ENCODE measurements around the gene FBXW5. TPM values are rescaled to one million over a fixed set of nuclear protein-coding genes. Genes with fewer than 3 reads are reported as not detected.

The FBXW5 gene
- total and polyA plus RNA-seq, 2 donors (not counting 3 experiments of a cell fraction or from before 2014, with no cell fraction given) = 97.3 to 151 TPM

GRCh38 chr9:136955202-136955942 lies 10.8 kb upstream of the FBXW5 start:
- BruUV-seq (replicated peaks) = no TSS peak
- H3K9ac ChIP-seq (replicated peaks; ENCODE audit: extremely low read depth, insufficient read depth, low read length) = no peak overlapping the region
- no peaks in the 10 kb centered on the region for H3K27me3 ChIP-seq (ENCODE audit: control insufficient read depth in 2 of 2, insufficient read depth in 2 of 2, low read length in 2 of 2)
- H2AFZ ChIP-seq (ENCODE audit: low read depth, low read length) = no peak overlapping the region
- no peaks in the 10 kb centered on the region for H3K36me3 ChIP-seq (ENCODE audit: control insufficient read depth in 2 of 2, extremely low read depth in 1 of 2, insufficient read depth in 2 of 2, low read length in 2 of 2)
- H3K27ac ChIP-seq (ENCODE audit: insufficient read depth, low read depth, low read length) = no peak overlapping the region
- no peaks in the 10 kb centered on the region for H4K20me1 ChIP-seq (replicated peaks; ENCODE audit: control insufficient read depth, extremely low read depth, insufficient read depth, low read length)
- dilution Hi-C loops (cut with MboI; ENCODE audit: extremely low pct_ligation_motif_present, low sequenced_read_pairs) (no loop called here), intact Hi-C loops (cut with micrococcal nuclease) (no loop called here)
- H3K4me2 ChIP-seq (ENCODE audit: insufficient read depth, low read length) = no peak overlapping the region
- POLR2A ChIA-PET = no interaction called here
- H3K79me2 ChIP-seq (ENCODE audit: control insufficient read depth, insufficient read depth, low read length) = no peaks in the 10 kb centered on the region
- TF ChIP-seq MYC (IDR thresholded peaks at IDR 0.05; ENCODE audit: low read depth, low read length) (no peak), GATA2 (IDR thresholded peaks at IDR 0.05; ENCODE audit: insufficient read depth, insufficient read length, low read depth, low read length) (no peak), CTCF (IDR thresholded peaks at IDR 0.05; ENCODE audit: extremely low read depth in 1 of 2, insufficient read depth in 1 of 2, low read depth in 1 of 2, low read length in 2 of 2) (no peak), FOS (IDR thresholded peaks at IDR 0.05; ENCODE audit: borderline replicate concordance, insufficient read depth, low read length) (no peak), EZH2 (IDR thresholded peaks at IDR 0.05; ENCODE audit: borderline replicate concordance, low read depth, low read length, severe bottlenecking) (no peak), MAX (IDR thresholded peaks at IDR 0.05; ENCODE audit: insufficient read depth, insufficient read length) (no peak), JUN (IDR thresholded peaks at IDR 0.05; ENCODE audit: borderline replicate concordance, insufficient read depth, insufficient read length, low read depth) (no peak), POLR2AphosphoS5 (IDR thresholded peaks at IDR 0.05; ENCODE audit: insufficient read depth, low read depth, low read length) (no peak), POLR2A (IDR thresholded peaks at IDR 0.05; ENCODE audit: low read depth, low read length) (no peak)
- DNase-seq (ENCODE audit: low read depth, low spot score) (no peak), FAIRE-seq (no peak)
- H3K9me3 ChIP-seq (replicated peaks; ENCODE audit: control insufficient read depth, insufficient read depth, low read length) = no peaks in the 10 kb centered on the region
- CTCF ChIA-PET = interaction anchor here (1.1 kb wide), 1 partner anchor 42 kb away, joined by 3 read pairs; no protein-coding TSS in a partner anchor
- no peak overlapping the region for H3K4me3 ChIP-seq (replicated peaks in 1 of 3; ENCODE audit: insufficient read depth in 1 of 3, low read depth in 1 of 3, low read length in 3 of 3)
- H3K4me1 ChIP-seq (ENCODE audit: control insufficient read depth, extremely low read depth, insufficient read depth, low read length) = peaks cover 1% of the 10 kb centered on the region
- H3K9me1 ChIP-seq (replicated peaks; ENCODE audit: control insufficient read depth, extremely low read depth, insufficient read depth, low read length) = no peaks in the 10 kb centered on the region

Data from endothelial cell of umbilical vein (primary cell).